Tongue (tissue), 2 donors: ENCODE measurements around the gene SEPTIN10. TPM values are rescaled to one million over a fixed set of nuclear protein-coding genes. Genes with fewer than 3 reads are reported as not detected.
A peak's percentile ranks its signal among the peaks of the same experiment; 100 is the strongest.
"Not testable (repeated sequence)": the region's sequence is repeated elsewhere in the genome, so short reads cannot be mapped to it uniquely, and the experiment has no call there.

Source experiments
- DNase-seq: peaks from one replicate; pipeline ENCODE4 v3.0.0-alpha.2; 2015
- total RNA-seq: library from RNA; depleted of rRNA; stranded (reverse); fragments of >200 nt; gene quantifications from one replicate; pipeline ENCODE4 v1.2.3, GENCODE V29; 2014

SEPTIN10 gene
- total RNA-seq, 1 donor from 2014 or later: 113 TPM

DNA sequence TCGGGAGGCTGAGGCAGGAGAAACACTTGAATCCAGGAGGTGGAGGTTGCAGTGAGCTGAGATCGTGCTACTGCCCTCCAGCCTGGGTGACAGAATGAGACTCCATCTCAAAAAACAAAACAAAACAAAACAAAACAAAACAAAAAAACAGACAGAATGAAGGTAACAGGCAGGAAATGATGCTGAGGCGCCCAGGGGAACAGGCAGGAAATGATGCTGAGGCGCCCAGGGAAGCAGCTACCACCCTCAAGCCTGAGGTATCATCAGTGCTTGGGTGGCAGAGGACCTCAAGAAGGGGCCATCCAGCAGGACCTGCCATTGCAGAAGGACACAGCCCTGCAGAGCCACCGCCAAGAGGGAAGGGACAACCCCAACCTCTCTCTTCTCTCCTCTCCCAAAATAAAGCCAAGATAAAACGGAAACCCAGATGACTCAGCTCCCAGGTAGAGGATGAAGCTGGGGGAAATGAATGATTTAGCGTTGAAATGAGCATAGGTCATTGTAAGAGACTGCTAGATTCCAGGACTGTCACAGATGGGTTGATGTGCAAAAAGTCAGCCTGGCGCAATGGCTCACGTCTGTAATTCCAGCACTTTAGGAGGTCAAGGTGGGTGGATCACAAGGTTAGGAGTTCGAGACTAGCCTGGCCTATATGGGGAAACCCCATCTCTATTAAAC, 19.7 kb upstream of the SEPTIN10 start:
- no peak for DNase-seq

DNA sequence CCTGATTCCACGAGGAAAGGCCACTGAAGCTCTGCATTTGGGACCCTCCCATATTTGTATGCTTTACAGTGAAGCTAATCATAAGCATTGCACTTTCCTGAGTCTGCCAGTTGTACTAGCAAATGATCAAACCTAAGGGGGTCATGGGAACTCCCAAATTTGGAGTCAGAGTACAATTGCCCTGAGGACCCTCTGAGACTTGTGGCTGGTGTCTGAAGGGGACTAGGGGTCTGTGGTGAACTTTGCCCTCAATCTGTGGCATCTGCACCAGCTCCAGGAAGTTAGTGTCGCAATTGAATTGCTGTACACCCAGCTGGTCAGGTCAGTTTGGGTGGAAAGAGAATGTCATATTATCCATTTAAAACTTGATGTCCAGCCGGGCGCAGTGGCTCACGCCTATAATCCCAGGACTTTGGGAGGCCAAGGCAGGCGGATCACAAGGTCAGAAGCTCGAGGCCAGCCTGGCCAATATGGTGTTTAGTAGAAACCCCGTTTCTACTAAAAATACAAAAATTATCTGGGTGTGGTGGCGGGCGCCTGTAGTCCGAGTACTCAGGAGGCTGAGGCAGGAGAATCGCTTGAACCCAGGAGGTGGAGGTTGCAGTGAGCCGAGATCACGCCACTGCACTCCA, 18.5 kb upstream of the SEPTIN10 start:
- DNase-seq: no peak

DNA sequence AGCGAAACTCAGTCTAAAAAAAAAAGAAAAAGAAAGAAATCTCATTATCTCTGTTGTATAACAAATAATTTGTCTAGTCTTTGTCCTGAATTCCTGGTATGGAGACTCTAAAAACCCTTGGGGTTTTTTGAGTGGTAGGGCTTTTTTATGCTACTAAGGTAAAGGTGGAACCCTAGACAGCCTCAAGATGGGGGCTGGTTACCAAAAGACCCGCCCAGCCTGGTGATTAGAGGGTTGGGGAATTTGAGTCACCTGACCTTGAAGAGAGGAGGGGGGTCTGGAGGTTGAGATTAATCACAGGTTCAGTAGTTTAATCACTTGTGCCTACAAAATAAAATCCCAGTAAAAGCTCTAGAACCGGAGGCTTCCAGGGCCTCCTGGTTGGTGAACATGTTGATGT, 18.0 kb upstream of the SEPTIN10 start:
- DNase-seq: no peak

DNA sequence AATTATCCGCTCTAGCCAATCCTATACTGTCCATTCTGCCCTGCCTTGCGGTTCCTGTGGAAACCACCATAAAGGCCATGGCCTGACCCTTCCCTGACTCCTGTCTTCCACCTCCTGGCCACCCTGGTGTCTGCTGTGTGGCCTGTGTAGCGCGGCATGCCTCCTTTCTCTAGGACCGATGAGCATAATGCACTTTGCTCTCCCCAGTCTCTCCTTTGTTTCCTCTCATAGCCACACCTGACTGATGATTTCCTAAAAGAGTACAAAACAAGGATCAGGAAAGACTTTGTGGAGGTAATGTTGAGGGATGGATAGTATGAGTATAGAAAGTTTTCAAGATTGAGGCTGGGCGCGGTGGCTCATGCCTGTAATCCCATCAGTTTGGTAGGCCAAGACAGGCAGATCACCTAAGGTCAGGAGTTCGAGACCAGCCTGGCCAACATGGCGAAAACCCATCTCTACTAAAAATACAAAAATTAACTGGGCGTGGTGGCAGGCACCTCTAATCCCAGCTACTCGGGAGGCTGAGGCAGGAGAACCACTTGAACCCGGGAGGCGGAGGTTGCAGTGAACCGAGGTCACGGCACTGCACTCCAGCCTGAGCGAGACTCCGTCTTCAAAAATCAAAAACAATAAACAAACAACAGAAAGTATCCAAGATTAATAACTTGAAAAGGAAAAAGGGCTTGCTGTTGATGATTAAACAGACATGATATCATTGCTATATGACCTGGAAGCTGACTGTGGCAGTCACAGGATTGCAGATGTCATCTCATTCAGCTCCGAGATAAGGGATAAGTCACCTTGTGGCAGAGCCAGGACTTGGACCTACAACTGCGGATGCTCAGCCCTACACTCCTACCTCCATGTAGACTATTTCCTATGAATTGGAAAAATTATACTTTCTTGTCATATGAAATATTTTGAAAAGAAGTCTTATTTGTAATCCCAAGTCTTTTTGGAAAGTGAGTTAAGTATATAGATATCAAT, 17.0 kb upstream of the SEPTIN10 start:
- no peak for DNase-seq

DNA sequence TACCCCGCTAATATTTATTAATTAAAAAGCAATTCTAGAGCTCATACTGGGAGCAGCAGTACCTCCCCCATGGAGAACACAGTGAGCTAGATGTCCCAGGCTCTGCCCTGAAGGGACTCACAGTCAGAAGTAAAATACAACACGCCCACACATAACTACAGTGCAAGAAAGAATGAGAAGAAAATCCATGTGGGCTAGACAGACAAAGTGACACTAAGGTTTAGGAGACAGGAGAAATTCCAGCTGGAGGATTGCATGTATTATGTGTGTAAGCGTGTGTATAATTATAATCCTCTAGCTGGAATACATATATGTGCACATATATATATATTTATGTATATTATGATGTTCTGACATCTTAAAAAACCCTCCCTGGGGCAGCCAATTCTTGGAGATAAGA, 16.1 kb upstream of the SEPTIN10 start:
- no peak for DNase-seq

DNA sequence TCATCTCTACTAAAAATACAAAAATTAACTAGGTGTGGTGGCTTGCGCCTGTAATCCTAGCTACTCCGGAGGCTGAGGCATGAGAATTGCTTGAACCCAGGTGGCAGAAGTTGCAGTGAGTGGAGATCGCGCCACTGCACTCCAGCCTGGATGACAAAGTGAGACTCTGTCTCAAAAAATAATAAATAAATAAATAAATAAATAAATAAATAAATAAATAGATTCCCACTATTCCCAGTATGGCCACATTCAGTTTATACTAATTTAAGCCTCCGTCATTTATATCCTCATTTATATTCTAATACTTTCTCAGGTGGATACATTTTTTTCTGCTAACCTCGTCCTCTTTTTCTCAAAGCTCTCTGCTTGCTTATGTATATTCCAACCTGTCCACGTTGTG, 14.6 kb upstream of the SEPTIN10 start:
- not testable (repeated sequence) for DNase-seq

DNA sequence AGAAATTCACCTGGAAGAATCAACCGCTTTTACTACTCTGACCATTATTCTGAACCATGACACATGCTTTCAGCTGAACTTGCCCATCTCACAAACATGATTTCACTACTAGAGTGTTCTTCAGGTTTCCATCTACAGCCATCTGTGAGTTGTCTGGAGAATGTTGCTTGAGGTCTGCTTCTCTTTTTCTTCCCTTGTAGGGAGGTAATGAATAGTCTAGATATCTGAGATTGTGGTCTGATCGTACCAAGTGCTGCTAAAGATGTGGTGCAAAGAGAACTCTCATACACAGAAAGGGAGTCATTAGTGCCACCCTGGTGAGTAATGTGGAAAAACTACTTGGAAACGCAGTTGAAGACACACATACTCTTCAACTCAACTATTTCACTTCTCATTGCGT, 10.6 kb upstream of the SEPTIN10 start:
- no peak for DNase-seq

DNA sequence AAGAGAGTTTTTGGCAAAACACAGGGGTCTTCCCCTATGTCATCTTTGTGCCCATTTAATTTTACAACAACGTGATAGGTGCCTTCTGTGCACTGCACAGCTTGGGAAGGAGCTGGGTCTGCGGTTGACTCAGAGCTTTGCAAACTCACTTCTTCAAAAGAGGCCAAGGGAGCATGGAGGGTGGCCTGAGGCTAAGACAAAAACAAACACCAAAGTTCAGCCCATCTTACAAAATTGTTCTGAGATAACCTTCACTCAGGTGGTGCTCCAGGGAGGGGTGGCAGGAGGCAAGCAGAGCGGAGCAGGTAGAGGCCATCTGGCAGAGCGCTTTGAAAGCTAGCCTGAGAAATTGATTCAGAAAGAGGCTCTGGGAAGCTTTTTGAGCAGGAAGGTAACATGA, 10.2 kb upstream of the SEPTIN10 start:
- no peak for DNase-seq

DNA sequence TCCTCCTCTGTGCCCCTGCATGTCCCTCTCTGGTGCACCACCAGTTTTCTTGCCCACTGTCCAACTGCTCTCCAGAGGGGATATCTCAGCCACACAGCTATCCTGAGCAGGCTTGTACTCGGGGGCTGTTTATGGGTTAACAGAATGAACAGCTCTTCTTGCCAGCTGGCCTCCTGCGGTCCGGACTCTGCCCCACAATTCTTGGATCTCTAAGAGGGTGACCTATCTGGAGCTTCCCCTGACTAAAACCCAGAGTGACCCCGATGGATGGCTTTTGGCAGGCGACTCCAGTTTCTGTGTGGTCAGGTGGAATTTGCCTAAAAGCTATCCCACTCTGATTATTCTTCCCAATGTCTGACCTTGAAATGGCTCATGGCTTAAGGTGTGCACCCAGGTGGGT, 9.5 kb upstream of the SEPTIN10 start:
- no peak for DNase-seq

DNA sequence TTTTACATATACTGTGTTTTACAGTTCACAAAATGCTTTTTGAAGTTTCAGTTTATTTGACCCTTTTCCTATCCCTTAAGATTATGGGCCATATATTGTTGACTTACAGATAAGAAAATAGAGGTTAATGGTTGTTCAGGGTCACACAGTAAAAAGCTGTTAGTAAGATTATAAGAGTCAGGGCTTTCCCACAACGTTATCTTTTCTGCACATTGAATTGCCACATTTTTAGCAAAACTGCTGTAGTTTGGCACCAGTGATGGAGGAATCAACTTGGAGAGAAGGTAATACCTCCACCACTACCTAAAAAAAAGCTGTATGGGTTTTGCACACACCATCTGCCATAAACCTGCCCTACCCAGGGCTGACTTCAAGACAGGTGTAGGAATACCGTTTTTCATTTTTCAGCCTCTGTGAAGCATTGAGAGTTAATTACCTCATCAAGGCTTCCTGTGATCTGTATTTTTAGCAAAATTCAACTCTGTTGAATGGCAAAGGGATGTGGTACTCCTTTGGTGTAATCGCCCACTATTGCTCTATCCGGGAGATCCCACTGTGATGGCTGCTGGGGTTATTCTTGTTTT, 5.4 kb upstream of the SEPTIN10 start:
- no peak for DNase-seq

DNA sequence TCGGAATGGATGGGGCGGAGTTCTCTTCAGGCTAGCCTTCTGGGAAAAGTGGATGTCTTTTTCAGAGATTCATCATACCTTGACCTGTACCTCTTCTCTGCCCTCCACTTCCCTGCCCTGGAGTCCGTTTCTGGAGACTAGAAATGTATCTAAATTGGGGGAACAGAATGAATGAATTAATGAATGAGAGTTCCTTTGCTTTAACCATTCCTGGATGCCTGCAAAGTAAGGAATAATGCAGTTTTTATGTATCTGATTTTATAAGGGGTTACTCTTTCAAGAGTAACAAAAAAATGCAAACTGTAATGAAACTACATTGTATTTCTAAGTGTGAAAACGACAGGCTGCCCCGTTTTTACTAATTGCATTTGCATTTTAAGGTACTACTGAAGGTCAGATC, 2.4 kb upstream of the SEPTIN10 start:
- no peak for DNase-seq

DNA sequence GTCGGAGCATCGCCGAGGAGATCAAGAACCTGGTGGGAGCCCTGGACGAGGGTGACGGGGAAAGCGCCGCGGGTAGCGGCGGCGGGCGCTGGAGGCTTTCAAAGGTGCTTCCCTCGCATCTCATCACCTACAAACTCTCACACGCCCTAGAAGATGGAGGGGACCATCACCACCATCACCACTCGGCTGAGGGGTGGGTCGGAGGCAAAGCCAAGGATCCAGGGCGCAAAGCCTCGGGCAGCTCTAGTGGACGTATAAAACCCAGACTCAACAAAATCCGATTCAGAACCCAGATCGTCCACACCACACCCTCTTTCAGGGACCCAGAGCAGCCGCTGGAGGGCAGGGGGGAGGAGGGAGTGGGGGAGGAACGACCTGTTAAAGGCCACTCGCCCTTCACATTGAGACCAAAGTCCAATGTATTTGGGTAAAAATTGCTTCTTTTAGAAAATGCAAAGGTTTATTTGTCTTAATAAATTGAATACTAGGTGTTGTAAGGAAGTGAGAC, 1.9 kb upstream of the SEPTIN10 start:
- no peak for DNase-seq

DNA sequence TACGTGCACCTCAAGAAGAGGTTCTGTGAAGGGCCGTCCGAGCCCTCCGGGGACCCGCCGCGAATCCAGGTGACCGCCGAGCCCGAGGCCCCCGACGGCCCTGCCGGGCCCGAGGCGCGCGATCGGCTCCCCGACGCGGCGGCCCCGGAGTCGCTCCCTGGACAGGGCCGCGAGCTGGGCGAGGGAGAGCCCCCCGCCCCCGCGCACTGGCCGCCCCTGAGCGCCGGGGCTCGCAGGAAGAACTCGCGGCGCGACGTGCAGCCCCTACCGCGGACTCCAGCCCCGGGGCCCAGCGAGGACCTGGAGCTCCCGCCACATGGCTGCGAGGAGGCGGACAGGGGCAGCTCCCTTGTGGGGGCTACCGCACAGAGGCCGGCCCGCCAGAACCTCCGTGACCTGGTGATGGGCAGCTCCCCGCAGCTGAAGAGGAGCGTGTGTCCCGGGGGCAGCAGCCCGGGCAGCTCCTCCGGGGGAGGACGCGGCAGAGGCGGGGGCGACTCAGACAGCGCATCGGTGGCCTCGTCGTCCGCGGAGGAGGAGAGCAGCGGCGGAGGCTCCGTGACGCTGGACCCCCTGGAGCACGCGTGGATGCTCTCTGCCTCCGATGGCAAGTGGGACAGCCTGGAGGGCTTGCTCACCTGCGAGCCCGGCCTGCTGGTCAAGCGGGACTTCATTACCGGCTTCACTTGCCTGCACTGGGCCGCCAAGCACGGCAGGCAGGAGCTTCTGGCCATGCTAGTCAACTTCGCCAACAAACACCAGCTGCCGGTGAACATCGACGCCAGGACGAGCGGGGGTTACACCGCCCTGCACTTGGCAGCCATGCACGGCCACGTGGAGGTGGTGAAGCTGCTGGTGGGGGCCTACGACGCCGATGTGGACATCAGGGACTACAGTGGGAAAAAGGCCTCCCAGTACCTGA, 1.2 kb upstream of the SEPTIN10 start:
- DNase-seq: no peak

DNA sequence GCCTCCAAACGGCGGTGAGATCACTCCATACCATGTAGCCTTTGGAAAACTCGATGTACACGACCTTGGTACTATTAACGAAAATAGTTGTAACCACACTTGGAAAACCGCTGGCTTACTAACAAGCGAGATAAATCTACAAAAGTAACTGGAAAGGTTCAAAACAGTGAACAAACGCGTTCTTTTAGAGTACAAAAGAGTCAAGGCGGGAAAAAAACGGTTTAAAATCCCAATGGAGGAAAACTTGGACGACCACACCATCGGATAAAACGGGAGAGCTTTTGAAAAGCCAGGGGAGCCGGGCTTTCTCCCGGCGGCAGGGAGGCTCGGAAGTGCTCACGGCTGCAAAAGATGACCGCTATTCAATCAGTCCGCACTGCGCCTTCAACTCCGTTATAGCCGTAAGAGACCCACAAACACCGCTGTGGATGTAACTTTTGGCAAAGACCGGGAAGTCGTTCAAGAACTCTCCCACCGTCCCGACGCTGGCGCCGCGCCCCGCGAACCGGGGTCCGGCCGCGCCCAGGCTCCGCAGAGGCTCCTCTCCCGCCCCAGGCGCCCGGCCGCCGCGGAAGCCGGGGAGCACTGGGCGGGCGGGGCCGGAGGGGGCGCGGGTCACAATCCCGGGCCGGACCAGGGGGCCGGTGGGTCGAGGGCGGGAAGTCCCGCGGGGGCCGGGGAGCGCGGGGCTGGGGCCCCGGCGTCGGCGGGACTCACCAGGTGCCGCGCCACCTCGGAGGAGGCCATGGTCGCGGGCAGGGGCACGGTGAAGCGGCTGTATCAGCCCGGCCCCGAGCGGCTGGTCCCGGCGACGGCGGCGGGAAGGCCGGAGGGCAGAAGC, 465 bp downstream of the SEPTIN10 start:
- DNase-seq: peak; percentile 85

DNA sequence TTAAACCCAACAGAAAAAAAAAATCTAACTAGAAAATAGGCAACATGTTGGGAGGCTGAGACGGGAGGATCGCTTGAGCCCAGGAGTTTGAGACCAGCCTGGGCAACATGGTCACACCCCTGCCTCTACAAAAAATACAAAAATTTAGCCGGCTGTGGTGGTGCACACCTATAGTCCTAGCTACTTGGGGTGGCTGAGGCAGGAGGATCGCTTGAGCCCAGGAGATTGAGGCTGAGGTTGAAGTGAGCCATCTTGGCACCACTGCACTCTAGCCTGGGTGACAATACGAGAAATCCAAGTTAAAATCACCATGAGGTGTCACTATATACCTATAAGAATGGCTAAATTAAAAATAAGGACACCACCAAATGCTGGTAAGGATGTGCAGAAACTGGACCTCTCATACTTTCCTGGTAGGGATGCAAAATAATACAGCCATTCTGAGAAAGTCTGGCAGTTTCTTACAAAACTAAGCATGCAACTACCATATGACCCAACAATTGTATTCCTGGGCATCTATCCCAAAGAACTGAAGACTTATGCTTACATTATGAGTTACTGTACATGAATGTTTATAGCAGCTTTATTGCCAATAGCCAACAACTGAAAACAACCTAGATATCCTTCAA, 2.2 kb downstream of the SEPTIN10 start:
- DNase-seq: peak; percentile 56

DNA sequence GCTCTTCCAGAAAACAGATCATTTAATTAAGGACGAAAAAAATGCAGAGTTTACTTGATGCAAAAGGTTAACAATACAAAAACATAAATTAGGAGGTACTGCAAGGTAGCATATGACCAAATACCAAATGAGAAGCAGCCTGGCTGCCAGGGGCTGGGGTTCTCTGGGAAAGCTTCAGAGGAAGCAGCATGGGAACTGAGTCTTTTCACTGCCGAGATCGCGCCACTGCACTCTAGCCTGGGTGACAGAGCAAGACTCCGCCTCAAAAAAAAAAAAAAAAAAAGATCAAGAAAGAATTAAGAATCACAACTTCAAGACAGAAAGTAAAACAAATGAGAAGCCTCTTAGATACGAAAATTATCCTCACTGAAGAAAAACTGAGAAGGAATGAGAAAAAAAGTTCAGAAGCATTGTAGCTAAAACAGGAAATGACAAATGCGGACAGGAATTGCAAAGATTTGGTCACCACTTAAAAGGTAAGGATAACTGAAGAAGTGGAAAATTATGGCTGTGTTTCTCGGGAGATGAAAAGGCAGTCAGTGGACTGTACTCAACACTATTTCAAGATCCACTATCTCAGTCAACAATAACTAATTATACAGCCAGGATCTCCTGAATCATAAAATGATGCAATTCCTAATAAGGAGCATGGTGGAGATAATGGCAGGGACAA, 4.3 kb downstream of the SEPTIN10 start:
- no peak for DNase-seq

DNA sequence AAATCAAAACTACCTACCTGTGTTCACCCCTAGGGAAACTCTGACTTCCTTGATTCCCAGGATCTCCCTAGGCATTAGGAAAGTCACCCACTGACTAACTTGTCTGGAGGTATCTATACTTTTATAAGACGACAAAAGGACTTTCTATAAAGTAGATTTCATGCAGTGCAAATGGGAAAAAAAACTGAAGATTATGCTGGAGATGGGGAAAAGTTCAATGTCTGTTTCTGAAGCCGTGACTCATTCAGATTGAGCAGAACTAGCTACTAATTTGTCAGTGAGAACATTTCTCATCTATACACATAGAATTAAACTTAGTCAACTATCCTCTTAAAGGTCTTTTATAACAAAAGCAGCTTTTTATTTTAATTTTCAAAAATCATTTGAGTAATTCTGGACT, 6.0 kb downstream of the SEPTIN10 start:
- DNase-seq: no peak

DNA sequence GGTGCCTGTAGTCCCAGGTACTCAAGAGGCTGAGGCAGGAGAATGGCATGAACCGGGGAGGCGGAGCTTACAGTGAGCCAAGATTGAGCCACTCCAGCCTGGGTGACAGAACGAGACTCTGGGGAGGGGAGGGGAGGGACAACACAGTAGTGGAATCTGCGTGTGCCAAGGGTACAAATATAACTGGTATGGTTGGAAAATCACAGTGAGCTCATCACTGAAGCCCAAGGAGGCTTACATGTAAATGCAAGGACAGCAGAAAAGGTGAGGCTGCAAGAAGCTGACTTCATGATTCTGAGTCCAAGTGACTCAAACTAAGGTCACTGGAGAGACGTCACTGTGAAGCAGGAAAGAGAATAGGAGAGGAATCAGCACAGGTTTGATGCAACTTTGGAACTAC, 9.2 kb downstream of the SEPTIN10 start:
- no peak for DNase-seq

DNA sequence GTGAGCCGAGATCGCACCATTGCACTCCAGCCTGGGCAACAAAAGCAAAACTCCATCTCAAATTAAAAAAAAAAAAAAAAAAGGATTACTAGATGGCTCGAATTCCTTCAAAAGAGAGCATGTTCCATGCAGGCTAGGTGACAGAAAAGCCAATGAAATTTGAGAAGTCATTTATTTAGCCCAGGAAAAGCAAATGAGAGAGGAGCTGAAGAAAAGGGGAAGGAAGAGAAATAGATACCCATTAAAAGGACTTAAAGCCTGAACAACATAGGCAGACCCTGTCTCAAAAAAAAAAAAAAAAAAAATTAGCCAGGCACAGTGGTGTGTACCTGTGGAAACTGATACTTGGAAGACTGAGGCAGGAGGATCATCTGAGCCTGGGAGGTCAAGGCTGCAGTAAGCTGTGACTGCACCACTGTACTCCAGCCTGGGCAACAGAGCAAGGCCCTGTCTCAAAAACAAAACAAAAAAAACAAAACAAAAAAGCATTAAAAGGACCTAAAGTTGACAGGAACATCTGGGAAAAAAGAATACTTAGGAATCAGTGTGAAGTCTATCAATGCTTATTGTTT, 11.1 kb downstream of the SEPTIN10 start:
- no peak for DNase-seq
